Measurements from ENCODE around the gene FLNB.

FLNB gene

GRCh38 chr3:58144478-58145325, 136.5 kb downstream of the FLNB start:
- peak; percentile 53 for DNase-seq

- DNase-seq, result no peak
Observed at GRCh38 chr3:58148049-58148448, 139.8 kb downstream of the FLNB start.

- DNase-seq, result no peak
Observed at GRCh38 chr3:58150130-58150809, 142.0 kb downstream of the FLNB start.

- no peak for DNase-seq
Observed at GRCh38 chr3:58150810-58151199, 142.6 kb downstream of the FLNB start.

GRCh38 chr3:58151637-58152036, 143.4 kb downstream of the FLNB start:
- no peak for DNase-seq

- DNase-seq, result no peak
Observed at GRCh38 chr3:58152225-58153015, 144.2 kb downstream of the FLNB start.

- DNase-seq, result no peak
Observed at GRCh38 chr3:58153371-58153770, 145.1 kb downstream of the FLNB start.

GRCh38 chr3:58154626-58155449, 146.6 kb downstream of the FLNB start:
- DNase-seq, result no peak

- no peak for DNase-seq
Observed at GRCh38 chr3:58155838-58156237, 147.6 kb downstream of the FLNB start.

GRCh38 chr3:58157700-58158099, 149.5 kb downstream of the FLNB start:
- no peak for DNase-seq

GRCh38 chr3:58158442-58159153, 150.4 kb downstream of the FLNB start:
- no peak for DNase-seq

GRCh38 chr3:58160399-58160798, 152.2 kb downstream of the FLNB start:
- DNase-seq, result no peak

GRCh38 chr3:58161435-58162398, 153.5 kb downstream of the FLNB start:
- DNase-seq, result no peak

GRCh38 chr3:58163234-58163633, 155.0 kb downstream of the FLNB start:
- no peak for DNase-seq

- peak; percentile 84 for DNase-seq
Observed at GRCh38 chr3:58164199-58164879, 156.1 kb downstream of the FLNB start.

- DNase-seq, result peak; percentile 57
Observed at GRCh38 chr3:58164906-58165821, 156.9 kb downstream of the FLNB start.

GRCh38 chr3:58167431-58168351, 159.5 kb downstream of the FLNB start:
- peak; percentile 6 for DNase-seq

- no peak for DNase-seq
Observed at GRCh38 chr3:58168498-58168897, 160.3 kb downstream of the FLNB start.
